ENCODE data around the gene CDH13. TPM values are rescaled to one million over a fixed set of nuclear protein-coding genes. Genes with fewer than 3 reads are reported as not detected.

CDH13 gene
- total RNA-seq, 1 experiment from 2014 or later = 49.3 TPM

GRCh38 chr16:82824408-82824807 lies 197.6 kb downstream of the CDH13 start:
- Mint-ChIP-seq H3K27me3 (ENCODE audit: insufficient read depth, unreplicated experiment) (no peaks in the 10 kb centered on the region), H3K4me3 (ENCODE audit: unreplicated experiment) (no peak overlapping the region), H3K9me3 (ENCODE audit: unreplicated experiment) (peaks cover 23% of the 10 kb centered on the region), H3K36me3 (ENCODE audit: insufficient read depth, unreplicated experiment) (no peaks in the 10 kb centered on the region), H3K27ac (ENCODE audit: low read depth, unreplicated experiment) (no peak overlapping the region), H3K4me1 (ENCODE audit: insufficient read depth, unreplicated experiment) (no peaks in the 10 kb centered on the region)
- POLR2A ChIA-PET = no interaction called here
- intact Hi-C loops (cut with micrococcal nuclease) = no loop called here
- CTCF ChIA-PET = no interaction called here
- BruUV-seq (replicated peaks) = no TSS peak
- no peak for DNase-seq (ENCODE audit: unreplicated experiment)
- TF ChIP-seq, protein P1, sequence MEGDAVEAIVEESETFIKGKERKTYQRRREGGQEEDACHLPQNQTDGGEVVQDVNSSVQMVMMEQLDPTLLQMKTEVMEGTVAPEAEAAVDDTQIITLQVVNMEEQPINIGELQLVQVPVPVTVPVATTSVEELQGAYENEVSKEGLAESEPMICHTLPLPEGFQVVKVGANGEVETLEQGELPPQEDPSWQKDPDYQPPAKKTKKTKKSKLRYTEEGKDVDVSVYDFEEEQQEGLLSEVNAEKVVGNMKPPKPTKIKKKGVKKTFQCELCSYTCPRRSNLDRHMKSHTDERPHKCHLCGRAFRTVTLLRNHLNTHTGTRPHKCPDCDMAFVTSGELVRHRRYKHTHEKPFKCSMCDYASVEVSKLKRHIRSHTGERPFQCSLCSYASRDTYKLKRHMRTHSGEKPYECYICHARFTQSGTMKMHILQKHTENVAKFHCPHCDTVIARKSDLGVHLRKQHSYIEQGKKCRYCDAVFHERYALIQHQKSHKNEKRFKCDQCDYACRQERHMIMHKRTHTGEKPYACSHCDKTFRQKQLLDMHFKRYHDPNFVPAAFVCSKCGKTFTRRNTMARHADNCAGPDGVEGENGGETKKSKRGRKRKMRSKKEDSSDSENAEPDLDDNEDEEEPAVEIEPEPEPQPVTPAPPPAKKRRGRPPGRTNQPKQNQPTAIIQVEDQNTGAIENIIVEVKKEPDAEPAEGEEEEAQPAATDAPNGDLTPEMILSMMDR (IDR thresholded peaks at IDR 0.05; ENCODE audit: unreplicated experiment) = no peak

DNA sequence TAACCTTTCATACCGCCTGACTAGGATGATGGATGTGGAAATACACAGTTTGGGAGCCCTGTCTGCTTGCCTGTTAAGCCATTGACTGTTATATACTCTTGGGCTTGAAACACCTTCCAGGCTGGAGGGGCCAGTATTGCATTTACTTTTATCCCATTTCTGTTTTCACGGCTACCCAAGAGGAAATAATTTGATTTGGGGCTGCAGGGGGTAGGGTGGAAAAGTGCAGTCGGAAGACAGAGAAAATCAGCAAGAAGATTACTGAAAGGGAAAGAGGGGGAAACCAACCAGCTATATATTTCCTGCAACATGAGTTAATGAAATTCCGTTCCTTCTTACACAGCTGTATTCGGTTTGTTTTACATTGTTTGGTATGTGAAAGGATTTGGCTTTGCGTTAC lies 202.5 kb downstream of the CDH13 start:
- H3K9me3 Mint-ChIP-seq (ENCODE audit: unreplicated experiment) = peaks cover 12% of the 10 kb centered on the region
- intact Hi-C loops (cut with micrococcal nuclease) = no loop called here
- H3K27me3 Mint-ChIP-seq (ENCODE audit: insufficient read depth, unreplicated experiment) = no peaks in the 10 kb centered on the region
- ChIA-PET CTCF (no interaction called here), POLR2A (no interaction called here)
- no TSS peak for BruUV-seq (replicated peaks)
- DNase-seq (ENCODE audit: unreplicated experiment) = no peak
- H3K36me3 Mint-ChIP-seq (ENCODE audit: insufficient read depth, unreplicated experiment) = no peaks in the 10 kb centered on the region
- H3K4me1 Mint-ChIP-seq (ENCODE audit: insufficient read depth, unreplicated experiment) = no peaks in the 10 kb centered on the region
- TF ChIP-seq, protein P1 (IDR thresholded peaks at IDR 0.05; ENCODE audit: unreplicated experiment) = no peak
- H3K4me3 Mint-ChIP-seq (ENCODE audit: unreplicated experiment) = no peak overlapping the region
- no peak overlapping the region for H3K27ac Mint-ChIP-seq (ENCODE audit: low read depth, unreplicated experiment)

DNA sequence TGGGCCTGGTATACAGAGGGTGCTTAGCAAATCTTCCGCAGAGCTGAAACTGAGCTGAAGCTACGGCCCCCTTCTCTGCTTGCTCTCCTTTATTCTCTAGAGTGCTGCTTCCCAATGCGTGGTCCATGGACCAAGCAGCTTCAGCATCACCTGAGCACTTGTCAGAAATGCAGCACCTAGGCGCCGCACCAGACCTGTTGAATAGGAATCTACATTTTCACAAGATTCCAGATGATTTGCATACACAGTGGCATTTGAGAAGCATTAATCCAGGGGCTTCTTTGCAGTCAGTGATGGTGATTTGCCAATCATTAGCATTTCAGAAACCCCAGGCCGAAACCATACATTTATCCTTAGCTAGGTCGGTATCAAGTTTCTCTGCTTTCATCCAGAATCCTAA lies 204.2 kb downstream of the CDH13 start:
- H3K36me3 Mint-ChIP-seq (ENCODE audit: insufficient read depth, unreplicated experiment) = no peaks in the 10 kb centered on the region
- H3K27me3 Mint-ChIP-seq (ENCODE audit: insufficient read depth, unreplicated experiment) = no peaks in the 10 kb centered on the region
- BruUV-seq (replicated peaks) = no TSS peak
- no peak overlapping the region for H3K27ac Mint-ChIP-seq (ENCODE audit: low read depth, unreplicated experiment)
- intact Hi-C loops (cut with micrococcal nuclease) = no loop called here
- H3K9me3 Mint-ChIP-seq (ENCODE audit: unreplicated experiment) = peaks cover 12% of the 10 kb centered on the region
- ChIA-PET POLR2A (interaction anchor here (1.1 kb wide), 1 partner anchor 9 kb away, joined by 3 read pairs; no protein-coding TSS in a partner anchor), CTCF (no interaction called here)
- no peaks in the 10 kb centered on the region for H3K4me1 Mint-ChIP-seq (ENCODE audit: insufficient read depth, unreplicated experiment)
- H3K4me3 Mint-ChIP-seq (ENCODE audit: unreplicated experiment) = no peak overlapping the region
- DNase-seq (ENCODE audit: unreplicated experiment) = no peak
- TF ChIP-seq, protein P1 (IDR thresholded peaks at IDR 0.05; ENCODE audit: unreplicated experiment) = no peak

DNA sequence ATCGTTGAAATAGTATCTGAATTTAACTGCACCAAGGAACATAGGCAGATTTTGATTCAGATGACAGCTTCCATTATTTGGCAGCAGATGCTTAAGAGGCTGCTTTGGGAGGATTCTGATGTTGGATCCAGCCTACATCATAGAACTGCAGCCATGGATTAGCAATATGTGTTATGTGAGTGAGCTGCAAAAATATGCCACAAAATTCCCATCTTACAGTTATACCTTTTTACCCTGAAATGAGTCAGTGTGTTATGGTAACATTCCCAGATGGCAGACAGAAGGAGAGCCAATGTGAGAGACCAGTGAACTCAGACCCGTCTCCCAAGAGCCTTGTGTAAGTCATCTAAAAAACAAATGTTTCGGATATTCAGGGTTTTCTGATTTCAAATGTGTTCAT lies 206.1 kb downstream of the CDH13 start:
- Mint-ChIP-seq H3K4me1 (ENCODE audit: insufficient read depth, unreplicated experiment) (no peaks in the 10 kb centered on the region), H3K9me3 (ENCODE audit: unreplicated experiment) (peaks cover 2% of the 10 kb centered on the region), H3K36me3 (ENCODE audit: insufficient read depth, unreplicated experiment) (no peaks in the 10 kb centered on the region), H3K27me3 (ENCODE audit: insufficient read depth, unreplicated experiment) (no peaks in the 10 kb centered on the region), H3K27ac (ENCODE audit: low read depth, unreplicated experiment) (no peak overlapping the region), H3K4me3 (ENCODE audit: unreplicated experiment) (no peak overlapping the region)
- peak; percentile 7 for DNase-seq (ENCODE audit: unreplicated experiment)
- no TSS peak for BruUV-seq (replicated peaks)
- CTCF ChIA-PET = interaction anchor here (0.6 kb wide), 1 partner anchor 1222 kb away, joined by 3 read pairs; no protein-coding TSS in a partner anchor
- intact Hi-C loops (cut with micrococcal nuclease) = no loop called here
- TF ChIP-seq, protein P1 (IDR thresholded peaks at IDR 0.05; ENCODE audit: unreplicated experiment) = no peak
- POLR2A ChIA-PET = no interaction called here

Measured in MCF 10A (cell line).